ENCODE data around the gene RDH13. TPM values are rescaled to one million over a fixed set of nuclear protein-coding genes. Genes with fewer than 3 reads are reported as not detected.

Gene RDH13
- total and polyA plus RNA-seq, 2 experiments from 2014 or later = 28.0 to 36.5 TPM

DNA sequence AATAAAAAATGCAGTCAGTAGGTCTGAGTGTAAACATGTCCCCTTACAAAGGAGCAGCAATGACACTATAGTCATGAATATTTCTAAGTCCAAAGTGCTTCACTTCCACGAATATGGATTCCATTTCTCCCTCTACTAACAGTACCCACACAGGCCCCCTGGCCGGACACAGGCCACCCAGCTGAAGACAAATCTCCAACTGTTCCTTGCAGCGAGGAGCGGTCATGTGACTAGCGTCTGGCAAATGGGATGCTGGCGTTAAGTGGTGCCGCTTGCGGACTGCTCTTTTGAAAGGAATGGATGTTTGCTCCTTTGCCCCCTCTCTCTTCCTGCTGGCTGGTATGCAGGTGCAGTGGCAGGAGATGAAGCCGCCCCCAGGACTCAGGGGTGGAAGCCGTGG, 38.3 kb upstream of the RDH13 start (continued):
- TF ChIP-seq, protein P1, sequence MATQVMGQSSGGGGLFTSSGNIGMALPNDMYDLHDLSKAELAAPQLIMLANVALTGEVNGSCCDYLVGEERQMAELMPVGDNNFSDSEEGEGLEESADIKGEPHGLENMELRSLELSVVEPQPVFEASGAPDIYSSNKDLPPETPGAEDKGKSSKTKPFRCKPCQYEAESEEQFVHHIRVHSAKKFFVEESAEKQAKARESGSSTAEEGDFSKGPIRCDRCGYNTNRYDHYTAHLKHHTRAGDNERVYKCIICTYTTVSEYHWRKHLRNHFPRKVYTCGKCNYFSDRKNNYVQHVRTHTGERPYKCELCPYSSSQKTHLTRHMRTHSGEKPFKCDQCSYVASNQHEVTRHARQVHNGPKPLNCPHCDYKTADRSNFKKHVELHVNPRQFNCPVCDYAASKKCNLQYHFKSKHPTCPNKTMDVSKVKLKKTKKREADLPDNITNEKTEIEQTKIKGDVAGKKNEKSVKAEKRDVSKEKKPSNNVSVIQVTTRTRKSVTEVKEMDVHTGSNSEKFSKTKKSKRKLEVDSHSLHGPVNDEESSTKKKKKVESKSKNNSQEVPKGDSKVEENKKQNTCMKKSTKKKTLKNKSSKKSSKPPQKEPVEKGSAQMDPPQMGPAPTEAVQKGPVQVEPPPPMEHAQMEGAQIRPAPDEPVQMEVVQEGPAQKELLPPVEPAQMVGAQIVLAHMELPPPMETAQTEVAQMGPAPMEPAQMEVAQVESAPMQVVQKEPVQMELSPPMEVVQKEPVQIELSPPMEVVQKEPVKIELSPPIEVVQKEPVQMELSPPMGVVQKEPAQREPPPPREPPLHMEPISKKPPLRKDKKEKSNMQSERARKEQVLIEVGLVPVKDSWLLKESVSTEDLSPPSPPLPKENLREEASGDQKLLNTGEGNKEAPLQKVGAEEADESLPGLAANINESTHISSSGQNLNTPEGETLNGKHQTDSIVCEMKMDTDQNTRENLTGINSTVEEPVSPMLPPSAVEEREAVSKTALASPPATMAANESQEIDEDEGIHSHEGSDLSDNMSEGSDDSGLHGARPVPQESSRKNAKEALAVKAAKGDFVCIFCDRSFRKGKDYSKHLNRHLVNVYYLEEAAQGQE (IDR thresholded peaks at IDR 0.05; ENCODE audit: unreplicated experiment) = no peak
- no peak for TF ChIP-seq ZNF114 (CRISPR knock-in tag; IDR thresholded peaks at IDR 0.05)
- no peak for TF ChIP-seq NANOG (IDR thresholded peaks at IDR 0.05; ENCODE audit: borderline replicate concordance)
- no peak for TF ChIP-seq EZH2 (IDR thresholded peaks at IDR 0.05; ENCODE audit: low read depth, unreplicated experiment)
- no peak for TF ChIP-seq CREB1 (CRISPR knock-in tag; IDR thresholded peaks at IDR 0.05; ENCODE audit: low read depth)
- TF ChIP-seq, protein P2, sequence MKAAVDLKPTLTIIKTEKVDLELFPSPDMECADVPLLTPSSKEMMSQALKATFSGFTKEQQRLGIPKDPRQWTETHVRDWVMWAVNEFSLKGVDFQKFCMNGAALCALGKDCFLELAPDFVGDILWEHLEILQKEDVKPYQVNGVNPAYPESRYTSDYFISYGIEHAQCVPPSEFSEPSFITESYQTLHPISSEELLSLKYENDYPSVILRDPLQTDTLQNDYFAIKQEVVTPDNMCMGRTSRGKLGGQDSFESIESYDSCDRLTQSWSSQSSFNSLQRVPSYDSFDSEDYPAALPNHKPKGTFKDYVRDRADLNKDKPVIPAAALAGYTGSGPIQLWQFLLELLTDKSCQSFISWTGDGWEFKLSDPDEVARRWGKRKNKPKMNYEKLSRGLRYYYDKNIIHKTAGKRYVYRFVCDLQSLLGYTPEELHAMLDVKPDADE (IDR thresholded peaks at IDR 0.05) = no peak
- no peak for TF ChIP-seq EZH2phosphoT487 (IDR thresholded peaks at IDR 0.05; ENCODE audit: unreplicated experiment)
- no peak for TF ChIP-seq POLR2AphosphoS5 (IDR thresholded peaks at IDR 0.05; ENCODE audit: low read depth)

DNA sequence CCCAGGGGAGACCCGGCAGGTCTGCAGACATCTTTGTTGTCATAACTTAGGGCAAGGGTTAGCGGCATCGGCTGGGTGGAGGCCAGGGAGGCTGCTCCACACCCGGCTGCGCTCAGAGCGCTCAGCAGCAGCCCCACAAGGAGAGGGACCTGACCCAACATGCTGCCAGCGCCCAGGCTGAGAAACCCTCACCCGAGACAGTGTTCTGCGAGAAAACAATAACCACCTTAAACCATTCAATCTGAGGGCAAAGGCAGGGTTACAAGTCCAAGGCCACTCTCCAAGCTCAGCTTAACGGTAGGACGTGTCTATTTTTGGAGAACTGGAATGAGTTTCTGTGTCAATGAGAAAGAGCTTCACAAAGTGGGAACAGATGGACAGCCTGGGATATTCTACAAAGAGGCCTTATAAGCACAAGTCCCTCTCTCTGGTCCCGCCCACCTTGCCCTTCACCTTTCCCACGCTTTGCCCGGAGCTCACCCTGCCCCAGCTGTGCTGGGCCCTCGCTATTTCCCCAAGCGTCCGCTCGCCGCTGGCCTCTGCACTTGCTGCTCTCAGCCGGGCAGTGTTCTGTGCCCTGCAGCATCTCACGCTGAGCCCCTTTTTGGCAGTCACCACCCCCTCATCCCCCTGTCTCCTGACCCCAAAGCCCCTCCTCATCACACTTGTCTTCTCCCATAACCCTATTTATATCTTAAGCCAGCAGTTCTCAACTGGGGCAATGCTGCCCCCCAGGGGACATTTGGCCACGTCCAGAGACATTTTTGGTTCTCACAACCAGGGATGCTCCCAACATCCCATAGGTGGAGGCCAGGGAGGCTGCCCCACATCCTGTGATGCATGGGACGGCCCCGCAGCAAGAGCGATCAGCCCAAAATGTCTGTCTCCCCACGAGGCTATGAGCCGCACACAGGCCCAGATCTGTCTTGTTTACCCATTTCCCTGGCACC, 36.9 kb upstream of the RDH13 start:
- DNase-seq (ENCODE audit: low spot score) = peak; percentile 79
- peaks cover 4% of the 10 kb centered on the region for H3K36me3 ChIP-seq (ENCODE audit: insufficient read depth)

More for the DNA sequence above, 36.9 kb upstream of the RDH13 start:
- H3K27ac Mint-ChIP-seq = no peak overlapping the region
- no peaks in the 10 kb centered on the region; the same call in 2 of the 3 replicates for H3K9me3 Mint-ChIP-seq
- Histone ChIP-seq H4K20me1 (replicated peaks; ENCODE audit: insufficient read depth) (peaks cover 4% of the 10 kb centered on the region; the same call in 1 of the 2 replicates), H3K4me2 (no peak overlapping the region), H3K4me1 (ENCODE audit: insufficient read depth) (peaks cover 7% of the 10 kb centered on the region), H3K9me2 (ENCODE audit: insufficient read depth) (no peaks in the 10 kb centered on the region), H3K4me3 (no peak overlapping the region), H3K79me2 (replicated peaks; ENCODE audit: insufficient read depth) (no peaks in the 10 kb centered on the region), H2AFZ (no peak overlapping the region), H3F3A (replicated peaks; ENCODE audit: low read depth) (peaks cover under 1% of the 10 kb centered on the region; the same call in 1 of the 2 replicates), H3K27ac (ENCODE audit: low read depth) (0 out of 2 replicates have a peak overlapping the region, but pooled peaks have one; percentile 55), H3K27me3 (ENCODE audit: insufficient read depth) (no peaks in the 10 kb centered on the region)
- peaks cover 16% of the 10 kb centered on the region for H3K36me3 Mint-ChIP-seq (ENCODE audit: low read depth)
- peaks cover 15% of the 10 kb centered on the region for H3K4me1 Mint-ChIP-seq
- no peak overlapping the region for H3K4me3 Mint-ChIP-seq
- TF ChIP-seq, protein P3, sequence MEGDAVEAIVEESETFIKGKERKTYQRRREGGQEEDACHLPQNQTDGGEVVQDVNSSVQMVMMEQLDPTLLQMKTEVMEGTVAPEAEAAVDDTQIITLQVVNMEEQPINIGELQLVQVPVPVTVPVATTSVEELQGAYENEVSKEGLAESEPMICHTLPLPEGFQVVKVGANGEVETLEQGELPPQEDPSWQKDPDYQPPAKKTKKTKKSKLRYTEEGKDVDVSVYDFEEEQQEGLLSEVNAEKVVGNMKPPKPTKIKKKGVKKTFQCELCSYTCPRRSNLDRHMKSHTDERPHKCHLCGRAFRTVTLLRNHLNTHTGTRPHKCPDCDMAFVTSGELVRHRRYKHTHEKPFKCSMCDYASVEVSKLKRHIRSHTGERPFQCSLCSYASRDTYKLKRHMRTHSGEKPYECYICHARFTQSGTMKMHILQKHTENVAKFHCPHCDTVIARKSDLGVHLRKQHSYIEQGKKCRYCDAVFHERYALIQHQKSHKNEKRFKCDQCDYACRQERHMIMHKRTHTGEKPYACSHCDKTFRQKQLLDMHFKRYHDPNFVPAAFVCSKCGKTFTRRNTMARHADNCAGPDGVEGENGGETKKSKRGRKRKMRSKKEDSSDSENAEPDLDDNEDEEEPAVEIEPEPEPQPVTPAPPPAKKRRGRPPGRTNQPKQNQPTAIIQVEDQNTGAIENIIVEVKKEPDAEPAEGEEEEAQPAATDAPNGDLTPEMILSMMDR (conservative IDR thresholded peaks at IDR 0.05; ENCODE audit: low read depth in 2 of 2) = peak; percentile 69 to 70
- TF ChIP-seq, protein P2 (IDR thresholded peaks at IDR 0.05) = 0 out of 2 replicates have a peak, but pooled peaks have one; percentile 19
- no peak for TF ChIP-seq EZH2phosphoT487 (IDR thresholded peaks at IDR 0.05; ENCODE audit: unreplicated experiment)
- ATAC-seq = peak; percentile 49
- peaks cover 12% of the 10 kb centered on the region for H3K27me3 Mint-ChIP-seq (ENCODE audit: insufficient read depth, low read depth, poor library complexity)
